GM18517 (cell line): ENCODE data around the gene PDS5B.

ENCODE experiments used
- ATAC-seq: cut with Tn5 transposase; IDR thresholded peaks from one replicate; pipeline ENCODE4 v1.9.1; 2021; ENCODE audit warnings: mild to moderate bottlenecking, moderate library complexity; ENCODE audit not compliant: unreplicated experiment

The PDS5B gene

DNA sequence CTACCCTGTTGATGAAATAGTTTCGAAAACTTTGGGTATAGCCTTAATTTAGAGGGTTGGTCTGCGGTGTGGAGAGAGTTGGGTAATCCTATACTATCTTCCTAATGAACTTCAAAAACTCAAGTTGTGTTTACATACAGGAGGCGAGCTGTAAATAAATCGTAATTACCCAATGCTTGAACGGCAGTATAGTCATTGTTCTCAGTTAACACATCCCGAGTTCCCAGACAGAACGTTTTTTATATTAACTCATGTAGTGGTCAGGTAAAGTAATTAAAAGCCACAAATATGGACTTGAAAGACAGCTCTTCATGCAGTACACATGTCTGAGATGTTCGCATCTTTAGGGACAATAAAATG lies 1.5 kb downstream of the PDS5B start:
- no peak for ATAC-seq

- ATAC-seq: no peak
These were observed 2.5 kb downstream of the PDS5B start for GRCh38 chr13:32588736-32589135.

- ATAC-seq: no peak
These were observed 3.2 kb downstream of the PDS5B start for GRCh38 chr13:32589471-32589870.

GRCh38 chr13:32590266-32590665 lies 4.0 kb downstream of the PDS5B start:
- no peak for ATAC-seq

GRCh38 chr13:32592082-32592481 lies 5.8 kb downstream of the PDS5B start:
- no peak for ATAC-seq

DNA sequence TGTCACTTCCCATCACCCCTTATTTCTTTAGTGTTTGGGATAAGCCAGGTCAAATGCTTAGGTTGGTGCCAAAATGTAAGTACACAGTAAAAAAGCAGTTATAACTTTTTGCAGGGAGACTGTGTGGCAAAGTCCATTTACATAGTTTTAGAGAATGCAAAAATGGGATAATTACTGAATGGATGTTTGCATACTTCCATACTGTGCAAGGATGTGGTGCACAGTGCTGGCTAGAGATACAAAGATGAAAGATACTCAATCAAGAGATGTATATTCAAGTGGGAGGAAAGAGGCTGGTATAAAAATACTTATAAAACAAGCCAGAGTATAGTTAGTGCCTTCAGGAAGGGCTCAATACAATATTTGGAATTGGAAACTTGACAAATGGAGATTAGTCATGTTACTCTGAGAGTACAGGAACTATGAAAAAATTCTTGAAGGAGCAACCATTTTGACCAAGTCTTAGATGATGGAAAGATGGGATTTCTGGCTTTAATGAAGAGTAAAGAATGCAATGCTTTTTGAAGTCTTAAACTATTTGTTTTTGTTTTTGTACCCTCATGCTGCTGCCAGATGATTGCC lies 8.0 kb downstream of the PDS5B start:
- ATAC-seq: no peak

GRCh38 chr13:32595306-32595705 lies 9.1 kb downstream of the PDS5B start:
- no peak for ATAC-seq

- no peak for ATAC-seq
These were observed 14.6 kb downstream of the PDS5B start for GRCh38 chr13:32600890-32601289.

GRCh38 chr13:32609428-32609827 lies 23.2 kb downstream of the PDS5B start:
- ATAC-seq: no peak

- no peak for ATAC-seq
These were observed 24.3 kb downstream of the PDS5B start for GRCh38 chr13:32610538-32610937.

- no peak for ATAC-seq
These were observed 24.7 kb downstream of the PDS5B start for GRCh38 chr13:32610977-32611376.

DNA sequence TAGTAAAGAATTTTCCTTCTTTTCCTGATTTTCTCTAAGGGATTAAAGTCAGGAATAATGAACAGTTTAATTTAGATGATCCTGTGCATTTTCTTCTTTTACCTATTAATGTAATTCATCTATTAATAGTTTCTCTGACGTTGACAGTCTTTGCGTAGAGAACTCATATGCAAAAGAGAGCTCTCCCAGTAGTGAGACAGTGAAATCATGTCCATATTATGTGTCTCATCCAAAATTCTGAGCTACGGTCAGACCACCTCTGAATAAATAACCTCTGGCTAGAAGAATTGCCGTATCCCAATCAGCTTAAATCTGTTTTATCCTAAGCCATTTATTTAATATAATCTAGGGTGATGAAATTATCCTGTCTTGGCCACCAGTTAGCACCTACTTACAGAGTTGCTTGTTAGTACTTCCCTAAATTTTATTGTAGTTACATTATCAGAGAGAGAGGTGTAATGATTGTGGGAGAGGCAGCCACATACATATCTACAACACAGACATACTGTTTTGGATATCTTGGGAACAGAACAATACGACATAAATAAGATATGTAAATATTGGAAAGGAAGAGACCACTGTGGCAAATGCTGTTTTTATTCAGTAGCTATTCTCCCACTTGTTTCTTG lies 30.7 kb downstream of the PDS5B start:
- ATAC-seq: no peak

DNA sequence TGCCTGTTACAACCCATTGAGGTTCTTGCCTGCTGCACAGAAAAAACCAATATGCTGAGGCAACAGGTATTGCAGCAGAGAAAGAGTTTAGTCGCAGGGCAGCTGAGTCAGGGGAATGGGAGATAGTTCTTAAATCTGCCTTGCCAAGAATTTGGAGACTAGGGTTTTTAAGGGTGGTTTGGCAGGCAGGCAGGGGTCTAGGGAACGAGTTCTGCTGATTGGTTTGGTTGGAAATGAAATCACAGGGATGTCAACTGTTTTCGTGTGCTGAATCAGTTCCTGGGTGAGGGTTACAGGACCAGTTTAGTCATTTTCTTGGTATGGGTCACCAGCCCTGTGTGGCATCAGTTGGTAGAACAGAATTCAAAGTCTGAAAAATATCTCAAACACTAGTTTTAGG lies 36.6 kb downstream of the PDS5B start:
- ATAC-seq: no peak

- ATAC-seq: no peak
These were observed 38.2 kb downstream of the PDS5B start for GRCh38 chr13:32624441-32624840.

DNA sequence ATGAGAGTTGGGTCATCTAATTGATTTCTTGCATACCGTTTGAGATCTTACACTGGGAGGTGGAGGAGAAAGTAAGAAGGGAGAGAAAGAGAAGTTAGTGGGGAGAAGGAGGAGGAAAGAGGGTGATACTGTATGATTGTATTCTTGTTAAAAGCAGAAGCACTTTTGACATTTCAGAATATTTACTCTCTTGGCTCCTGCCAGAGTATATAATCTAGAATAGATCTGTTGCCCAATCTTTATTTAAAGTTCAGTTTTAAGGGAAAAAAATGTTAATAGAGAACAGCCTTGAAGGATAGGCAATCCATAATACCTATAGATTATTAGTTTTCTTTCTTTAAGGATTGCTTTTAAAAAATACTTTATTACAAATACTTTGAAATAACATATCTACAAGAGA lies 41.5 kb downstream of the PDS5B start:
- ATAC-seq: no peak

- ATAC-seq: no peak
These were observed 43.1 kb downstream of the PDS5B start for GRCh38 chr13:32629313-32629712.

- ATAC-seq: no peak
These were observed 43.6 kb downstream of the PDS5B start for GRCh38 chr13:32629866-32630265.

- ATAC-seq: no peak
These were observed 46.2 kb downstream of the PDS5B start for GRCh38 chr13:32632343-32632909.

- ATAC-seq: no peak
These were observed 50.5 kb downstream of the PDS5B start for GRCh38 chr13:32636711-32637110.

DNA sequence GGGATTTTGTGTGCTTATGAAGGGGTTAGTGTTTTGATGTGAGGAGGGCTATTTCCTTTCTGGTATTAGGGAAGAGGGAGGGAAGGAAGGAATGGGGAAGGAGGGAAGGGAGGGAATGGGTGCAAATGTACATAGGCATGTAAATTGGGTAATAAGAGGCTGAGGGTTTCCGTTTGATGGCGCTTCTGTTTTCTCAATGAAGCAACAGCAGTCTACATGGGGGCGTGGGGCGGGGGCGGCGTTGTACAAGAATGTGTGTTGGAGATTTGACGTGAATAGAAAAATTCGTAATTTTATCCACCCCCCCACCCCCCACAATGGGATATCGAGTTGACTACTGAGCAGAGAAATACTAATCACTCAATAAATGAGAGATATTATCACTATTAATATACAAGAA lies 52.5 kb downstream of the PDS5B start:
- ATAC-seq: no peak

- no peak for ATAC-seq
These were observed 53.4 kb downstream of the PDS5B start for GRCh38 chr13:32639502-32640105.

GRCh38 chr13:32642316-32642715 lies 56.1 kb downstream of the PDS5B start:
- no peak for ATAC-seq
